ENCODE measurements around the gene COBL.

Gene COBL

DNA sequence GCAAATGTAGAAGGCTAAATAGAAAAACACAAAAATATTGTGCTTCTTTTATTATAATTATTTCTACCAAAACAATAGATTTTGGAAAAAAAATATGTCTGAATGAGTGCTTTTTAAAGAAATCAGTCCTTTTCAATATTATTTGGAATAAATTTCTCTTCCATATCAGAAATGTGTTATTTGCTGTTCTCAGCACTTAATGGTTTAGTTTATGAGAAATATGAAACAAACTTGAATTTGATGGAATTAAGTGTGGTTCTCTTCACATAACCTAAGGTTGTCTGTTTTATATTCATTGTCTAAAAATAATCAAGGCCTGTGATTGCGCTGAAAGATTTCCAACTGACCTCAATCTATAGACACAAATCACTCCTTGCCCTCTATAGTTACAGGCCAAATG lies 203.0 kb downstream of the COBL start:
- Histone ChIP-seq H3K4me1 (ENCODE audit: insufficient read depth, low read length) (peaks cover 2% of the 10 kb centered on the region; the same call in 1 of the 2 replicates), H3K4me3 (ENCODE audit: low read length) (no peak overlapping the region), H3K36me3 (ENCODE audit: insufficient read depth, low read depth, low read length) (no peaks in the 10 kb centered on the region), H3K9ac (ENCODE audit: low read depth, low read length) (no peak overlapping the region), H3K9me3 (ENCODE audit: insufficient read depth, low read depth, low read length) (no peaks in the 10 kb centered on the region), H3K27ac (ENCODE audit: low read length) (no peak overlapping the region), H3K27me3 (ENCODE audit: insufficient read depth, low read length) (no peaks in the 10 kb centered on the region)

DNA sequence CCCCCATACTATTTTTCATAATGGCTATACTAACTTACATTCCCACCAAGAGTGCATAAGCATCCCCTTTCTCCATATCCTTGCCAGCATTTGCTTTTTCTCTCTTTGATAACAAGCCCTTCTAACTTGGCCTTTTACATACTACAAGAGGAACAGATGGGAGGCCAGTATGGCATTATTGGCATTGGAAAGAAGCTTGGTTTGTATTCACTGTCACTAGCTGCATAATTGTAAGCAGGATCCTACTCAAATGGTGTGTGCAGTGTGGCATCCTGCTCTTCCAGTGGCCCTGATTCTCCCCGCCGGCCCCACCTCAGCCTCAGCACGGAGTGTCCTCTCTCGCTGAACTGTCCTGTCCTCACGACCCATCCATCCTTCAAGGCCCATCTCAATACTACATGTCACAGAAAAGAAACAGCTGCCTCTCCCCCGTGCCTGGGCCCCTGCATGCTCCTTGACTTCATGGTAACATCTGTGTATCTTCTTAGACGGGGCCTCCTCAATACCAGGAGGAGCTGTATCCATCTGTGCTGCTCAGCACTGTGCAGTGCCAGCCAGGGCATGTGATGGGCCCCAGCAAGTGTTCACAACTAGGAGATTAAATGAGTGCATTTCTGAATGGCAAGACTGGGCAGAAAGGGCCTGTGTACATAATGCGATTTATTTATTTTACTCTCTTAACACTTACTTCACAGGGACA lies 205.2 kb downstream of the COBL start:
- Histone ChIP-seq H3K4me3 (ENCODE audit: low read length) (no peak overlapping the region), H3K9me3 (ENCODE audit: insufficient read depth, low read depth, low read length) (no peaks in the 10 kb centered on the region), H3K27ac (ENCODE audit: low read length) (no peak overlapping the region), H3K9ac (ENCODE audit: low read depth, low read length) (no peak overlapping the region), H3K36me3 (ENCODE audit: insufficient read depth, low read depth, low read length) (no peaks in the 10 kb centered on the region), H3K4me1 (ENCODE audit: insufficient read depth, low read length) (peaks cover 10% of the 10 kb centered on the region; the same call in 1 of the 2 replicates), H3K27me3 (ENCODE audit: insufficient read depth, low read length) (no peaks in the 10 kb centered on the region)

DNA sequence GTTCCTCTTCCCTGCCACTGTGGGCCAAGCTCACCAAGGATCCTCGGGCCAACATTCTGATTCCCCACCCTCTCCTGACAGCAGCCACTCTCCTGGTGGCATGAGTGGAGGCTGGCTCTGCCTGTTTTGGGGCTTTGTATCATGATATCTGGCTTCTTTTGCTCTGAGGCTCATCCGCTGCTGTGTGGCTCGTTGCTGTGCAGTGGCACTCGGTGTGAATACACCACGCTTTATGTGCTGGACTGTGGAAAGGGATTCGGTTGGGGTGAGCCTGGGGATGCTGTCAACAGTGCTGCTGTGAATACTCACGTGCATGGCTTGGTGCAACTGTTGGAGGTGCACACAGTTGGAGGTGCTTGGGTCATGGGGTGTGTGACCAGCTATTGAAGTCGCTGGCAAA lies 208.5 kb downstream of the COBL start:
- Histone ChIP-seq H3K4me1 (ENCODE audit: insufficient read depth, low read length) (peaks cover 10% of the 10 kb centered on the region; the same call in 1 of the 2 replicates), H3K27me3 (ENCODE audit: insufficient read depth, low read length) (no peaks in the 10 kb centered on the region), H3K27ac (ENCODE audit: low read length) (peak overlapping the region; percentile 31), H3K9ac (ENCODE audit: low read depth, low read length) (no peak overlapping the region), H3K4me3 (ENCODE audit: low read length) (no peak overlapping the region), H3K9me3 (ENCODE audit: insufficient read depth, low read depth, low read length) (no peaks in the 10 kb centered on the region), H3K36me3 (ENCODE audit: insufficient read depth, low read depth, low read length) (no peaks in the 10 kb centered on the region)

DNA sequence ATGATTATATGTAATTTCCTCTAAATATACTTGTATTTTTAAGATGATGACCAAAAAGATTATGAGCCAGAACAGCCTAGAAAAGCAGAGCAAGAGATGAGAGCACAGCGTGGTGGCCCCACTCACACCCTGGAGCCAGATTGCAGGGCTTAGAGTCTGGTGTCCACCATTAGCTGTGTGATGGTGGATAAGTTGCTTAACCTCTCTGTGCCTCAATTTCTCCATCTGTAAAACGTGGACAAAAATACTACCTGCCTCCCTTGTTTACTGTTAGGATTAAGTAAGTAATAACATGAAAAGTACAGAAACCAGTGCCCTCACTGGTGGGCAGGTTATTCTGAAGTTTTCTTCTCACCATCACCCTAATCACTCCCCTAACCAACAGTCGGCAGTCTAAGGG lies 212.3 kb downstream of the COBL start:
- Histone ChIP-seq H3K4me1 (ENCODE audit: insufficient read depth, low read length) (peaks cover 8% of the 10 kb centered on the region; the same call in 1 of the 2 replicates), H3K4me3 (ENCODE audit: low read length) (no peak overlapping the region), H3K27ac (ENCODE audit: low read length) (no peak overlapping the region), H3K36me3 (ENCODE audit: insufficient read depth, low read depth, low read length) (no peaks in the 10 kb centered on the region), H3K9ac (ENCODE audit: low read depth, low read length) (no peak overlapping the region), H3K27me3 (ENCODE audit: insufficient read depth, low read length) (no peaks in the 10 kb centered on the region), H3K9me3 (ENCODE audit: insufficient read depth, low read depth, low read length) (no peaks in the 10 kb centered on the region)

DNA sequence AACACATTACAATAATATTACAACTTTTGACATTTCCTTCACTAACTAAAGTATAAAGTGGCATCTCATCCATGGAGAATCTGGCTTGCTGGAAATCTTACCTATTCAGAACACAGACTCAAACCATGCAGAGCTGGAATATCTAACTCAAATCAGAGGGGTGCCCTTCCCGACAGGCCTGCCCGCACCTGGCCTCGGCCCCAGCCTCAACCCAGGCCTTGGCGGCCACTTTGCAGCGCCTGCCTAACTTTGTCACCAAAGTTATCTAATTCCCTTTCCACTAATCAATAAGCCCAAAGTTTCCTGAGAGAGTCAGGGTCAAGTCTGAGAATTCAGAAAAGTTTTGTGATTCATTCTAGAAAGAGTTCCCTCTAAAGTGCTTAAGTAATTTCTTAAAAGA lies 212.9 kb downstream of the COBL start:
- Histone ChIP-seq H3K4me1 (ENCODE audit: insufficient read depth, low read length) (peaks cover 8% of the 10 kb centered on the region; the same call in 1 of the 2 replicates), H3K9ac (ENCODE audit: low read depth, low read length) (no peak overlapping the region), H3K27ac (ENCODE audit: low read length) (no peak overlapping the region), H3K4me3 (ENCODE audit: low read length) (no peak overlapping the region), H3K27me3 (ENCODE audit: insufficient read depth, low read length) (no peaks in the 10 kb centered on the region), H3K9me3 (ENCODE audit: insufficient read depth, low read depth, low read length) (peaks cover under 1% of the 10 kb centered on the region), H3K36me3 (ENCODE audit: insufficient read depth, low read depth, low read length) (no peaks in the 10 kb centered on the region)

DNA sequence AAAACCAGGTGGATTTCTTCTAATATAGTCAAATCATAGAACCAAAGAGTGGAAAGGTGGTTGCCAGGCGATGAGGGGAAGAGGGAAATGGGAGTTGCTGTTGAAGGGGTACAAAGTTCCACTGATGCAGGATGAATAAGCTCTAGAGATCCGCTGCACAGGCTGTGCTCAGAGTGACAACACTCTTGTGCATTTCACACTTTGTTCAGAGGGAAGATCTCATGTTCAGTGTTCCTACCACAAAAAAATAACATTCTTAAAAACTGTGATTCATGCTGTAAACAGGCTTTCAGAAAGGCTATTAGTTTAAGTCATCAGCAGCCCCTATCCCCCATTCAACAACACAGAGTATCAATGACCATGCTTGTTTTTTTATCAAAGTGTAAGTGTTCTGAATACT lies 213.8 kb downstream of the COBL start:
- Histone ChIP-seq H3K9me3 (ENCODE audit: insufficient read depth, low read depth, low read length) (peaks cover 10% of the 10 kb centered on the region), H3K9ac (ENCODE audit: low read depth, low read length) (no peak overlapping the region), H3K27me3 (ENCODE audit: insufficient read depth, low read length) (no peaks in the 10 kb centered on the region), H3K4me1 (ENCODE audit: insufficient read depth, low read length) (peaks cover 4% of the 10 kb centered on the region; the same call in 1 of the 2 replicates), H3K36me3 (ENCODE audit: insufficient read depth, low read depth, low read length) (peaks cover 3% of the 10 kb centered on the region; the same call in 1 of the 2 replicates), H3K27ac (ENCODE audit: low read length) (no peak overlapping the region), H3K4me3 (ENCODE audit: low read length) (no peak overlapping the region)

DNA sequence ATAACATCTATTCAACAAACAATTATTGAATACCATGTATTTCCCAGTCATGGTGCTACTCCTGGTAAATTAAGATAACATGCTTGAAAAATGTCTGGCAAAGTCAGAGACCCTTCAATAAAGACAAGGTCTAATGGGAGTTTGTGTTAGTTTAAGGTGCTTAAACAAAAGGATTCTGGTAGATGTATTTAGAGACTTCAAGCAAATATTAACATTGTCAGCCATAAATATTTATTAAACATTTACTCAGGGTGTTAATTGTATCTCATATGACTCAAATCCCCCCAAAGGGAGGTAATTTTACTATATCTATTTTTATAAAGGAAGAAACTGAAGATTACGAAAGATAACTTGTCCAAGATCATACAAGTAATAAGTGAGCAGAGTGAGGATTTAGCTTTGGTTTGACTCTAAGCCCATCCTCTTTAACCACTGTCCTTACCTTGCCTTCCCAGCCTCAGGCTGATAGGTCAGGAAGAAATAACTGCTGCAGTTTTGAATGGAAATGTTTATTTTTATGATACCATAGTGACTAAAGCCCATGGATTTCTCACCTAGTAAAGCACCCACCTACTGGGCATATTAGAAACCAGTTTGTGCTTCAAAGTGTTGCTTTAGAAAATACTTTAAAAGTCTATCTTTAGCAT lies 215.4 kb downstream of the COBL start:
- Histone ChIP-seq H3K27me3 (ENCODE audit: insufficient read depth, low read length) (no peaks in the 10 kb centered on the region), H3K9ac (ENCODE audit: low read depth, low read length) (no peak overlapping the region), H3K9me3 (ENCODE audit: insufficient read depth, low read depth, low read length) (peaks cover 11% of the 10 kb centered on the region), H3K4me3 (ENCODE audit: low read length) (no peak overlapping the region), H3K4me1 (ENCODE audit: insufficient read depth, low read length) (no peaks in the 10 kb centered on the region), H3K36me3 (ENCODE audit: insufficient read depth, low read depth, low read length) (peaks cover 3% of the 10 kb centered on the region; the same call in 1 of the 2 replicates), H3K27ac (ENCODE audit: low read length) (no peak overlapping the region)

DNA sequence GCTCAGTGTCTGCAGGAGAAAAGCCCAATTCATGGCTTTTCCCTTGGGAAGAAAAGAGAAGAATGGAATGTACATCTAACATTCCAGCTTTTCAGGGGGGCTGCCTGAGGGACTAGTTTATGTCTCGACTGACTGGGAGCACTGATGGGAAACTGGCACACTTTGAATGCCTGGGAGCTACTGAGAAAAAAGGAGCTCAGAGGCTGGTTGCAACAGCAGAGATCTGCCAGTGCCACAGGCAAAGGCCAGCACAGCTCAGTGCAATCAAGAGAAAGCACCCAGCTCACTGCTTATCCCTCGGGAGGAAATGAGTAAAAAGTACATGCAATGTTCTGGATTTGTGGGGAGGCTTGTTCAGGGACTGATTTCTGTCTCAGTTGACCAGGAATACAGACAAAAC lies 226.2 kb downstream of the COBL start:
- Histone ChIP-seq H3K9me3 (ENCODE audit: insufficient read depth, low read depth, low read length) (no peaks in the 10 kb centered on the region), H3K27ac (ENCODE audit: low read length) (no peak overlapping the region), H3K9ac (ENCODE audit: low read depth, low read length) (no peak overlapping the region), H3K27me3 (ENCODE audit: insufficient read depth, low read length) (no peaks in the 10 kb centered on the region), H3K36me3 (ENCODE audit: insufficient read depth, low read depth, low read length) (no peaks in the 10 kb centered on the region), H3K4me3 (ENCODE audit: low read length) (no peak overlapping the region), H3K4me1 (ENCODE audit: insufficient read depth, low read length) (peaks cover 19% of the 10 kb centered on the region)

DNA sequence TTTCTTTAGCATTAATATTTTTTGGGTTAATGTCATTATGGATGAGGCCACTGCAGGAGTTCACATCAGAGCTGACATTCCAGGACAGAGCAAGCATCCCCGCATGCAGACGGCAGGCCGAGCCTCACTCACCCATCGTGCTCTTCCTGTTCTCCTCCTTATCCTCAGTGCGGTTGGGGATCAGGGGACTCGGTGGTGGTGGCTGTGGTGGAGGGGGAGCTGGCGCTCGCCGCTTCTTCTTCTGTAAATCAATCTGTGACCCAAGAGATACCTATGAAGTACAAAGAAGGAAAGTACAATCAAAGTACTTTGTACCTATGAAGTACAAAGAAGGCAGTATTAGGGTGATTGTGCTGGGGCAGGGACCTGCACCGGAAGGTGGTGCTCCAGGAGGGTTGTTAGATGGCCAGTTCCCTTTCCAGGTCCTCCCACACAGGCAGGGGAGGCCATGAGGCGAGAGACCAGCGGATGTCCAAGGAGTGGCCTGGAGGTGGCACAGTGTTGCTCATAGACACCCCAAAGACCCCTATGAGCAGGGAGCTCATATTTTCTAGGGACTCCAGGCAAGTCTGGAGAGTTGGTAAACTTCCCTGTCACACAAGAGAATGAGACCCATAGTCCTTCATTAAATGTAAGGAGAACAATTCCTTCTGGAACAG lies 231.4 kb downstream of the COBL start:
- Histone ChIP-seq H3K4me3 (ENCODE audit: low read length) (no peak overlapping the region), H3K27ac (ENCODE audit: low read length) (no peak overlapping the region), H3K4me1 (ENCODE audit: insufficient read depth, low read length) (peaks cover 22% of the 10 kb centered on the region; the same call in 1 of the 2 replicates), H3K9me3 (ENCODE audit: insufficient read depth, low read depth, low read length) (no peaks in the 10 kb centered on the region), H3K27me3 (ENCODE audit: insufficient read depth, low read length) (no peaks in the 10 kb centered on the region), H3K9ac (ENCODE audit: low read depth, low read length) (no peak overlapping the region), H3K36me3 (ENCODE audit: insufficient read depth, low read depth, low read length) (no peaks in the 10 kb centered on the region; the same call in 1 of the 2 replicates)

DNA sequence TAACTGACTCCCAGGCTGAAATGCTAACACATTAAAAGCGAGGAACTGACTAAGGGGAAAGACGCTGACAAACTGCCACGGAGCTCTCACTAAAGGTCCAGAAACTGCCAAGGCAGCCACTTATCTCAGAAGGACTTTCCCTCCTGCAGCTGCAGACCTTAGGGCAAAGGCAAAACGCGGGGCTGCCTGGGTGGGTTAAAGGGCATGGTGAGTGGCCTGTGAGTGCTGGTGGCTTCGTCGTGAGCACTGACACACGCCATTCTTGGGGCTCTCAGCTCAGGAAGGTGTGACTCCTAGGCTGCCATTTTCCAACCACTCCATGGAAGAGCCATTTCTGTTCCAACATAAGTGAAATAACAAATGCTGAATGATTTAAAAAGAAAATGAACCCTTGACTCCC lies 232.5 kb downstream of the COBL start:
- H3K36me3 ChIP-seq (ENCODE audit: insufficient read depth, low read depth, low read length) = no peaks in the 10 kb centered on the region; the same call in 1 of the 2 replicates
- no peaks in the 10 kb centered on the region for H3K9me3 ChIP-seq (ENCODE audit: insufficient read depth, low read depth, low read length)
- H3K27ac ChIP-seq (ENCODE audit: low read length) = no peak overlapping the region
- no peak overlapping the region for H3K4me3 ChIP-seq (ENCODE audit: low read length)
- no peak overlapping the region for H3K9ac ChIP-seq (ENCODE audit: low read depth, low read length)
- H3K27me3 ChIP-seq (ENCODE audit: insufficient read depth, low read length) = no peaks in the 10 kb centered on the region
- peaks cover 26% of the 10 kb centered on the region; the same call in 1 of the 2 replicates for H3K4me1 ChIP-seq (ENCODE audit: insufficient read depth, low read length)

DNA sequence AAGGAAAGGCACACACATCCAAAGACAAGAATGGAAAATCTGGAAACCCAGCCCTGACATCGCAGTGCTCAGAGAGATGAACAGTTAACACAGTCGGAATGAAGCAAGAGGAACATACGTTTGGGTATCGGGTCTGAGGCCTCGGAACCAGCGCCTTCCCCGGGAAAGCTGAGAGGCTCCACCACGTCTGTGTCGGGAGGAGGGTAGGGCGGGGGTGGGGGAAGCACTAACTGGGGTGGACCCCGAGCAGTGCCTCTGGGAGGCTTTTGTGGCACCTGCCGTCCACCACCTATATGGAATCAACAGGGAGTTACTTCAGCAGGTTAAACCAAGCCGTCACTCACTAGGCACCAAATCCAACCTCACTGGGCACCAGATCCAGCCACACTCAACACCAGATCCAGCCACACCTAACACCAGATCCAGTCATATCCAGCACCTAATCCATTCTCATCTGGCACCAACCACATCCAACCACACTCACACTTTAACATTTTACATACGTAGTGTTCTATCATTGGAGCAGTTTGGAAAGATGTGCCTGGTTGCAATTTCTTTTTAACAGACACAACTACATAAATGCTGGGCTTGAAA lies 233.6 kb downstream of the COBL start:
- H3K27me3 ChIP-seq (ENCODE audit: insufficient read depth, low read length) = no peaks in the 10 kb centered on the region
- no peak overlapping the region for H3K27ac ChIP-seq (ENCODE audit: low read length)
- peaks cover 18% of the 10 kb centered on the region; the same call in 1 of the 2 replicates for H3K4me1 ChIP-seq (ENCODE audit: insufficient read depth, low read length)
- no peaks in the 10 kb centered on the region; the same call in 1 of the 2 replicates for H3K36me3 ChIP-seq (ENCODE audit: insufficient read depth, low read depth, low read length)
- H3K4me3 ChIP-seq (ENCODE audit: low read length) = no peak overlapping the region
- H3K9ac ChIP-seq (ENCODE audit: low read depth, low read length) = no peak overlapping the region
- no peaks in the 10 kb centered on the region for H3K9me3 ChIP-seq (ENCODE audit: insufficient read depth, low read depth, low read length)
